ENCODE measurements around the gene PRTFDC1.

- TF ChIP-seq POLR2A (IDR thresholded peaks at IDR 0.05): no peak
- no peak for TF ChIP-seq POLR2AphosphoS5 (IDR thresholded peaks at IDR 0.05; ENCODE audit: insufficient read depth in 1 of 2, low read depth in 1 of 2)
- TF ChIP-seq, protein P1, sequence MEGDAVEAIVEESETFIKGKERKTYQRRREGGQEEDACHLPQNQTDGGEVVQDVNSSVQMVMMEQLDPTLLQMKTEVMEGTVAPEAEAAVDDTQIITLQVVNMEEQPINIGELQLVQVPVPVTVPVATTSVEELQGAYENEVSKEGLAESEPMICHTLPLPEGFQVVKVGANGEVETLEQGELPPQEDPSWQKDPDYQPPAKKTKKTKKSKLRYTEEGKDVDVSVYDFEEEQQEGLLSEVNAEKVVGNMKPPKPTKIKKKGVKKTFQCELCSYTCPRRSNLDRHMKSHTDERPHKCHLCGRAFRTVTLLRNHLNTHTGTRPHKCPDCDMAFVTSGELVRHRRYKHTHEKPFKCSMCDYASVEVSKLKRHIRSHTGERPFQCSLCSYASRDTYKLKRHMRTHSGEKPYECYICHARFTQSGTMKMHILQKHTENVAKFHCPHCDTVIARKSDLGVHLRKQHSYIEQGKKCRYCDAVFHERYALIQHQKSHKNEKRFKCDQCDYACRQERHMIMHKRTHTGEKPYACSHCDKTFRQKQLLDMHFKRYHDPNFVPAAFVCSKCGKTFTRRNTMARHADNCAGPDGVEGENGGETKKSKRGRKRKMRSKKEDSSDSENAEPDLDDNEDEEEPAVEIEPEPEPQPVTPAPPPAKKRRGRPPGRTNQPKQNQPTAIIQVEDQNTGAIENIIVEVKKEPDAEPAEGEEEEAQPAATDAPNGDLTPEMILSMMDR (IDR thresholded peaks at IDR 0.05): no peak
Observed at GRCh38 chr10:24899571-24899970, 52.8 kb downstream of the PRTFDC1 start.
